GM12878 (cell line): ENCODE data around the gene SYNGR1. TPM values are rescaled to one million over a fixed set of nuclear protein-coding genes. Genes with fewer than 3 reads are reported as not detected.

ENCODE experiments used
- ATF7 ChIP-seq: fragments of 450-650 bp; IDR thresholded peaks from 2 replicates; pipeline ENCODE4 v1.6.1; 2016; ENCODE audit warnings: low read depth, mild to moderate bottlenecking
- BCL3 ChIP-seq: IDR thresholded peaks from 2 replicates; pipeline ENCODE4 v1.6.1; 2011; ENCODE audit warnings: borderline replicate concordance, low read depth, mild to moderate bottlenecking, moderate library complexity, low read length; ENCODE audit not compliant: insufficient read depth, poor library complexity, severe bottlenecking
- CEBPB ChIP-seq, 2 experiments: fragments of 150-350 bp in 1 of 2; IDR thresholded peaks; 2 replicates each; pipeline ENCODE4 v1.6.1; 2012 to 2014; ENCODE audit warnings: low read depth in 2 of 2, low read length in 2 of 2, borderline replicate concordance in 1 of 2, inconsistent platforms in 1 of 2
- HDAC2 ChIP-seq: fragments of 200-600 bp; sonication (generic); IDR thresholded peaks from 2 replicates; pipeline ENCODE4 v1.6.1; 2017
- IRF4 ChIP-seq: IDR thresholded peaks from 2 replicates; pipeline ENCODE4 v1.6.1; 2011; ENCODE audit warnings: low read depth, low read length
- PML ChIP-seq: IDR thresholded peaks from 2 replicates; pipeline ENCODE4 v1.6.1; 2012; ENCODE audit warnings: low read length, inconsistent platforms
- RELA ChIP-seq: fragments of 450-650 bp; IDR thresholded peaks from 2 replicates; pipeline ENCODE4 v1.8.0; 2014; ENCODE audit warnings: borderline replicate concordance; ENCODE audit not compliant: partially characterized antibody
- TARDBP ChIP-seq: IDR thresholded peaks from 2 replicates; pipeline ENCODE4 v1.6.1; 2016; ENCODE audit warnings: borderline replicate concordance
- ZNF592 ChIP-seq: fragments of 450-650 bp; IDR thresholded peaks from 2 replicates; pipeline ENCODE4 v1.6.1; 2017; ENCODE audit warnings: mild to moderate bottlenecking, moderate library complexity
- polyA plus RNA-seq, 11 experiments: library from polyadenylated mRNA; depleted of rRNA in 4 of 11; unstranded in 6 of 11; stranded (reverse) in 5 of 11; fragments of >200 nt; fragmentation: Nextera tagmentation in 4 of 11; fragmentation: Illumina TruSeq in 1 of 11; extraction: Ambion mirVana in 4 of 11; extraction: Trizol in 1 of 11; gene quantifications; 1 replicate in 1 of 11; 2 replicates in 10 of 11; pipeline versions ENCODE4 v1.2.1 to v1.2.3, GENCODE V29; 2011 to 2016; ENCODE audit warnings: inconsistent platforms in 2 of 11, missing spikeins in 2 of 11, low read depth in 1 of 11
- total RNA-seq, 4 experiments: library from RNA; depleted of rRNA in 3 of 4; stranded (reverse); fragments of >200 nt in 3 of 4; fragmentation: Illumina TruSeq in 1 of 4; extraction: Trizol in 1 of 4; gene quantifications; 2 replicates each; pipeline versions ENCODE4 v1.2.1 to v1.2.3, GENCODE V29; 2013 to 2021
- TF ChIP-seq, protein P1 (sequence below): fragments of 450-650 bp; formaldehyde crosslinking; IDR thresholded peaks from 2 replicates; pipeline ENCODE4 v1.4.0; 2022; ENCODE audit warnings: mild to moderate bottlenecking, moderate library complexity
- TF ChIP-seq, protein P2 (sequence below): fragments of 450-650 bp; formaldehyde crosslinking; IDR thresholded peaks from 2 replicates; pipeline ENCODE4 v1.4.0; 2020; ENCODE audit warnings: mild to moderate bottlenecking, moderate library complexity
- TF ChIP-seq, protein P3 (sequence below): fragments of 450-650 bp; IDR thresholded peaks from 2 replicates; pipeline ENCODE4 v1.6.1; 2018; ENCODE audit warnings: mild to moderate bottlenecking, low read depth, moderate library complexity; ENCODE audit not compliant: partially characterized antibody

Gene SYNGR1
- total and polyA plus RNA-seq, 10 of the 15 experiments (the other 5 are each of a cell fraction or from before 2014, with no cell fraction given): 0.87 to 9.2 (median 3.5) TPM

GRCh38 chr22:39319284-39320022 lies 30.3 kb upstream of the SYNGR1 start, which contains the start of gene RPL3 (continued):
- TF ChIP-seq, protein P1, sequence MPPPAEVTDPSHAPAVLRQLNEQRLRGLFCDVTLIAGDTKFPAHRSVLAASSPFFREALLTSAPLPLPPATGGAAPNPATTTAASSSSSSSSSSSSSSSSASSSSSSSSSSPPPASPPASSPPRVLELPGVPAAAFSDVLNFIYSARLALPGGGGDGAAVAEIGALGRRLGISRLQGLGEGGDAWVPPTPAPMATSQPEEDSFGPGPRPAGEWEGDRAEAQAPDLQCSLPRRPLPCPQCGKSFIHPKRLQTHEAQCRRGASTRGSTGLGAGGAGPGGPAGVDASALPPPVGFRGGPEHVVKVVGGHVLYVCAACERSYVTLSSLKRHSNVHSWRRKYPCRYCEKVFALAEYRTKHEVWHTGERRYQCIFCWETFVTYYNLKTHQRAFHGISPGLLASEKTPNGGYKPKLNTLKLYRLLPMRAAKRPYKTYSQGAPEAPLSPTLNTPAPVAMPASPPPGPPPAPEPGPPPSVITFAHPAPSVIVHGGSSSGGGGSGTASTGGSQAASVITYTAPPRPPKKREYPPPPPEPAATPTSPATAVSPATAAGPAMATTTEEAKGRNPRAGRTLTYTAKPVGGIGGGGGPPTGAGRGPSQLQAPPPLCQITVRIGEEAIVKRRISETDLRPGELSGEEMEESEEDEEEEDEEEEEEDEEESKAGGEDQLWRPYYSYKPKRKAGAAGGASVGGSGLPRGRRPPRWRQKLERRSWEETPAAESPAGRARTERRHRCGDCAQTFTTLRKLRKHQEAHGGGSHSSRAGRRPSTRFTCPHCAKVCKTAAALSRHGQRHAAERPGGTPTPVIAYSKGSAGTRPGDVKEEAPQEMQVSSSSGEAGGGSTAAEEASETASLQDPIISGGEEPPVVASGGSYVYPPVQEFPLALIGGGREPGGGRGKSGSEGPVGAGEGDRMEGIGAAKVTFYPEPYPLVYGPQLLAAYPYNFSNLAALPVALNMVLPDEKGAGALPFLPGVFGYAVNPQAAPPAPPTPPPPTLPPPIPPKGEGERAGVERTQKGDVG (CRISPR knock-in tag): no peak
- TF ChIP-seq, protein P2, sequence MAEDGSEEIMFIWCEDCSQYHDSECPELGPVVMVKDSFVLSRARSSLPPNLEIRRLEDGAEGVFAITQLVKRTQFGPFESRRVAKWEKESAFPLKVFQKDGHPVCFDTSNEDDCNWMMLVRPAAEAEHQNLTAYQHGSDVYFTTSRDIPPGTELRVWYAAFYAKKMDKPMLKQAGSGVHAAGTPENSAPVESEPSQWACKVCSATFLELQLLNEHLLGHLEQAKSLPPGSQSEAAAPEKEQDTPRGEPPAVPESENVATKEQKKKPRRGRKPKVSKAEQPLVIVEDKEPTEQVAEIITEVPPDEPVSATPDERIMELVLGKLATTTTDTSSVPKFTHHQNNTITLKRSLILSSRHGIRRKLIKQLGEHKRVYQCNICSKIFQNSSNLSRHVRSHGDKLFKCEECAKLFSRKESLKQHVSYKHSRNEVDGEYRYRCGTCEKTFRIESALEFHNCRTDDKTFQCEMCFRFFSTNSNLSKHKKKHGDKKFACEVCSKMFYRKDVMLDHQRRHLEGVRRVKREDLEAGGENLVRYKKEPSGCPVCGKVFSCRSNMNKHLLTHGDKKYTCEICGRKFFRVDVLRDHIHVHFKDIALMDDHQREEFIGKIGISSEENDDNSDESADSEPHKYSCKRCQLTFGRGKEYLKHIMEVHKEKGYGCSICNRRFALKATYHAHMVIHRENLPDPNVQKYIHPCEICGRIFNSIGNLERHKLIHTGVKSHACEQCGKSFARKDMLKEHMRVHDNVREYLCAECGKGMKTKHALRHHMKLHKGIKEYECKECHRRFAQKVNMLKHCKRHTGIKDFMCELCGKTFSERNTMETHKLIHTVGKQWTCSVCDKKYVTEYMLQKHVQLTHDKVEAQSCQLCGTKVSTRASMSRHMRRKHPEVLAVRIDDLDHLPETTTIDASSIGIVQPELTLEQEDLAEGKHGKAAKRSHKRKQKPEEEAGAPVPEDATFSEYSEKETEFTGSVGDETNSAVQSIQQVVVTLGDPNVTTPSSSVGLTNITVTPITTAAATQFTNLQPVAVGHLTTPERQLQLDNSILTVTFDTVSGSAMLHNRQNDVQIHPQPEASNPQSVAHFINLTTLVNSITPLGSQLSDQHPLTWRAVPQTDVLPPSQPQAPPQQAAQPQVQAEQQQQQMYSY (CRISPR knock-in tag): peak; percentile 69; the same call in 1 of the 2 replicates
- TF ChIP-seq IRF4: peak; percentile 5; the same call in 1 of the 2 replicates
- no peak for TF ChIP-seq HDAC2
- peak; percentile 79 for TF ChIP-seq RELA
- TF ChIP-seq, protein P3, sequence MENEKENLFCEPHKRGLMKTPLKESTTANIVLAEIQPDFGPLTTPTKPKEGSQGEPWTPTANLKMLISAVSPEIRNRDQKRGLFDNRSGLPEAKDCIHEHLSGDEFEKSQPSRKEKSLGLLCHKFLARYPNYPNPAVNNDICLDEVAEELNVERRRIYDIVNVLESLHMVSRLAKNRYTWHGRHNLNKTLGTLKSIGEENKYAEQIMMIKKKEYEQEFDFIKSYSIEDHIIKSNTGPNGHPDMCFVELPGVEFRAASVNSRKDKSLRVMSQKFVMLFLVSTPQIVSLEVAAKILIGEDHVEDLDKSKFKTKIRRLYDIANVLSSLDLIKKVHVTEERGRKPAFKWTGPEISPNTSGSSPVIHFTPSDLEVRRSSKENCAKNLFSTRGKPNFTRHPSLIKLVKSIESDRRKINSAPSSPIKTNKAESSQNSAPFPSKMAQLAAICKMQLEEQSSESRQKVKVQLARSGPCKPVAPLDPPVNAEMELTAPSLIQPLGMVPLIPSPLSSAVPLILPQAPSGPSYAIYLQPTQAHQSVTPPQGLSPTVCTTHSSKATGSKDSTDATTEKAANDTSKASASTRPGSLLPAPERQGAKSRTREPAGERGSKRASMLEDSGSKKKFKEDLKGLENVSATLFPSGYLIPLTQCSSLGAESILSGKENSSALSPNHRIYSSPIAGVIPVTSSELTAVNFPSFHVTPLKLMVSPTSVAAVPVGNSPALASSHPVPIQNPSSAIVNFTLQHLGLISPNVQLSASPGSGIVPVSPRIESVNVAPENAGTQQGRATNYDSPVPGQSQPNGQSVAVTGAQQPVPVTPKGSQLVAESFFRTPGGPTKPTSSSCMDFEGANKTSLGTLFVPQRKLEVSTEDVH: peak; percentile 36
- TF ChIP-seq TARDBP: peak; percentile 47; the same call in 1 of the 2 replicates
- no peak for TF ChIP-seq CEBPB (IDR thresholded peaks at IDR 0.05; ENCODE audit: borderline replicate concordance in 1 of 2, low read depth in 2 of 2, low read length in 2 of 2)
- TF ChIP-seq BCL3: peak; percentile 58
- no peak; the same call in 1 of the 2 replicates for TF ChIP-seq ZNF592
- peak; percentile 98 for TF ChIP-seq ATF7
- peak; percentile 100 for TF ChIP-seq PML
